Esophagus squamous epithelium (tissue), 5 donors: ENCODE results near the gene C1orf21. TPM values are rescaled to one million over a fixed set of nuclear protein-coding genes. Genes with fewer than 3 reads are reported as not detected.

ENCODE experiments used
- DNase-seq: peaks from one replicate; lab custom pipeline; 2025; lab: John Stamatoyannopoulos, UW
- H3K27ac ChIP-seq, 4 donors: fragments of 200-600 bp; sonication (generic); one replicate each; pipeline ENCODE4 v1.5.1; 2016 to 2019; ENCODE audit warnings: mild to moderate bottlenecking in 1 of 4
- H3K27me3 ChIP-seq, 4 donors: fragments of 200-600 bp; sonication (generic); 1 replicate in 3 of 4; 2 replicates in 1 of 4; pipeline versions ENCODE4 v1.5.1 to v1.6.0; 2017 to 2021; ENCODE audit warnings: antibody characterized with exemption in 1 of 4
- H3K36me3 ChIP-seq, 3 donors: fragments of 200-600 bp; sonication (generic); one replicate each; pipeline ENCODE4 v1.5.1; 2016 to 2019
- H3K4me1 ChIP-seq, 3 donors: fragments of 200-600 bp; sonication (generic); one replicate each; pipeline ENCODE4 v1.5.1; 2017 to 2019
- H3K4me3 ChIP-seq, 4 donors: fragments of 200-600 bp; sonication (generic); 1 replicate in 3 of 4; 2 replicates in 1 of 4; pipeline ENCODE4 v1.5.1; 2016 to 2019; ENCODE audit warnings: mild to moderate bottlenecking in 2 of 4, moderate library complexity in 1 of 4
- H3K9me3 ChIP-seq, 3 donors: fragments of 200-600 bp; sonication (generic); one replicate each; pipeline ENCODE4 v1.5.1; 2016 to 2019
- CTCF ChIP-seq, 6 experiments: fragments of 450-650 bp in 4 of 6; fragments of 200-600 bp in 2 of 6; sonication (generic) in 2 of 6; IDR thresholded peaks; one replicate each; pipeline ENCODE4 v1.5.1; 2016 to 2019; ENCODE audit warnings: antibody characterized with exemption in 6 of 6, mild to moderate bottlenecking in 4 of 6, moderate library complexity in 4 of 6
- POLR2A ChIP-seq, 4 donors: fragments of 450-650 bp; IDR thresholded peaks; one replicate each; pipeline ENCODE4 v1.6.1; 2017; ENCODE audit warnings: antibody characterized with exemption in 4 of 4, mild to moderate bottlenecking in 4 of 4, moderate library complexity in 3 of 4
- WGBS, 2 donors: methylation state at CpG; one replicate each; pipeline ENCODE4 v1.1.5; 2018; 5-methylcytosine and 5-hydroxymethylcytosine counted together
- intact Hi-C: fragments of 100-400 bp; cut with DNase I; formaldehyde crosslinking; loops from one replicate; pipeline ENCODE4 v1.15.0; 2022
- total RNA-seq, 4 donors: library from RNA; depleted of rRNA; stranded (reverse); fragments of >200 nt; gene quantifications; one replicate each; pipeline ENCODE4 v1.1.0, GENCODE V29; 2016
- donor health status: DM: yes; HTN: yes; CAD: no.

Gene C1orf21
- total RNA-seq, 4 donors from 2014 or later, result 14.6 to 55.7 (median 36.2) TPM

GRCh38 chr1:184590163-184590750, 203.4 kb downstream of the C1orf21 start:
- TF ChIP-seq CTCF (IDR thresholded peaks at IDR 0.05), result no peak
- no peak for TF ChIP-seq POLR2A (IDR thresholded peaks at IDR 0.05)
- WGBS, 2 donors, result 43 to 44% methylated on average over 5 of the region's 5 CpGs
- no peaks in the 10 kb centered on the region for H3K9me3 ChIP-seq
- intact Hi-C loops, result no loop called here
- H3K27ac ChIP-seq, result peak overlapping the region in 3 of 4 donors; percentile 33 to 74 (median 61)
- no peak for DNase-seq
- H3K36me3 ChIP-seq, result peaks cover 0 to 15% (median 0%) of the 10 kb centered on the region in 3 donors
- H3K27me3 ChIP-seq, result no peaks in the 10 kb centered on the region
- no peak overlapping the region for H3K4me3 ChIP-seq
- H3K4me1 ChIP-seq, result peaks cover 0 to 32% (median 9%) of the 10 kb centered on the region in 3 donors

- DNase-seq, result no peak
- peaks cover 0 to 19% (median 0%) of the 10 kb centered on the region in 3 donors for H3K36me3 ChIP-seq
- H3K27me3 ChIP-seq, result no peaks in the 10 kb centered on the region
- no peak overlapping the region for H3K4me3 ChIP-seq
- no peaks in the 10 kb centered on the region for H3K9me3 ChIP-seq
- no peak overlapping the region for H3K27ac ChIP-seq
- intact Hi-C loops, result no loop called here
- H3K4me1 ChIP-seq, result peaks cover 0 to 28% (median 9%) of the 10 kb centered on the region in 3 donors
- TF ChIP-seq CTCF (IDR thresholded peaks at IDR 0.05) (no peak), POLR2A (IDR thresholded peaks at IDR 0.05) (no peak)
- WGBS, 2 donors, result 79 to 93% methylated on average over 4 of the region's 4 CpGs
Observed at GRCh38 chr1:184593597-184593996, 206.8 kb downstream of the C1orf21 start.

GRCh38 chr1:184595596-184595995, 208.8 kb downstream of the C1orf21 start:
- Histone ChIP-seq H3K9me3 (no peaks in the 10 kb centered on the region), H3K27me3 (no peaks in the 10 kb centered on the region), H3K4me1 (peaks cover 0 to 8% (median 0%) of the 10 kb centered on the region in 3 donors), H3K4me3 (no peak overlapping the region), H3K27ac (no peak overlapping the region), H3K36me3 (peaks cover 0 to 27% (median 0%) of the 10 kb centered on the region in 3 donors)
- intact Hi-C loops, result no loop called here
- TF ChIP-seq POLR2A (IDR thresholded peaks at IDR 0.05), result no peak
- TF ChIP-seq CTCF (IDR thresholded peaks at IDR 0.05), result no peak
- 70 to 75% methylated on average over 5 to 7 of the region's 7 CpGs for WGBS, 2 donors
- DNase-seq, result no peak

- Histone ChIP-seq H3K9me3 (no peaks in the 10 kb centered on the region), H3K4me3 (no peak overlapping the region), H3K4me1 (no peaks in the 10 kb centered on the region), H3K36me3 (peaks cover 0 to 33% (median 0%) of the 10 kb centered on the region in 3 donors), H3K27ac (no peak overlapping the region), H3K27me3 (no peaks in the 10 kb centered on the region)
- intact Hi-C loops, result no loop called here
- no peak for TF ChIP-seq POLR2A (IDR thresholded peaks at IDR 0.05)
- no peak for TF ChIP-seq CTCF (IDR thresholded peaks at IDR 0.05)
- DNase-seq, result no peak
- WGBS, 2 donors, result 75 to 76% methylated on average over 8 of the region's 8 CpGs
Observed at GRCh38 chr1:184596950-184597645, 210.3 kb downstream of the C1orf21 start.

GRCh38 chr1:184597650-184598357, 211.0 kb downstream of the C1orf21 start:
- DNase-seq, result no peak
- Histone ChIP-seq H3K27ac (no peak overlapping the region), H3K27me3 (no peaks in the 10 kb centered on the region), H3K4me1 (no peaks in the 10 kb centered on the region), H3K4me3 (no peak overlapping the region), H3K36me3 (peaks cover 0 to 27% (median 0%) of the 10 kb centered on the region in 3 donors), H3K9me3 (no peaks in the 10 kb centered on the region)
- intact Hi-C loops, result no loop called here
- TF ChIP-seq CTCF (IDR thresholded peaks at IDR 0.05) (no peak), POLR2A (IDR thresholded peaks at IDR 0.05) (no peak)
- 55 to 56% methylated on average over 4 of the region's 4 CpGs for WGBS, 2 donors
